Measurements from ENCODE around the gene IVD. TPM values are rescaled to one million over a fixed set of nuclear protein-coding genes. Genes with fewer than 3 reads are reported as not detected.
A peak's percentile ranks its signal among the peaks of the same experiment; 100 is the strongest.
"Not testable (repeated sequence)": the region's sequence is repeated elsewhere in the genome, so short reads cannot be mapped to it uniquely, and the experiment has no call there.

Gene IVD
- total and polyA plus RNA-seq, 2 donors: 39.4 to 48.5 TPM

DNA sequence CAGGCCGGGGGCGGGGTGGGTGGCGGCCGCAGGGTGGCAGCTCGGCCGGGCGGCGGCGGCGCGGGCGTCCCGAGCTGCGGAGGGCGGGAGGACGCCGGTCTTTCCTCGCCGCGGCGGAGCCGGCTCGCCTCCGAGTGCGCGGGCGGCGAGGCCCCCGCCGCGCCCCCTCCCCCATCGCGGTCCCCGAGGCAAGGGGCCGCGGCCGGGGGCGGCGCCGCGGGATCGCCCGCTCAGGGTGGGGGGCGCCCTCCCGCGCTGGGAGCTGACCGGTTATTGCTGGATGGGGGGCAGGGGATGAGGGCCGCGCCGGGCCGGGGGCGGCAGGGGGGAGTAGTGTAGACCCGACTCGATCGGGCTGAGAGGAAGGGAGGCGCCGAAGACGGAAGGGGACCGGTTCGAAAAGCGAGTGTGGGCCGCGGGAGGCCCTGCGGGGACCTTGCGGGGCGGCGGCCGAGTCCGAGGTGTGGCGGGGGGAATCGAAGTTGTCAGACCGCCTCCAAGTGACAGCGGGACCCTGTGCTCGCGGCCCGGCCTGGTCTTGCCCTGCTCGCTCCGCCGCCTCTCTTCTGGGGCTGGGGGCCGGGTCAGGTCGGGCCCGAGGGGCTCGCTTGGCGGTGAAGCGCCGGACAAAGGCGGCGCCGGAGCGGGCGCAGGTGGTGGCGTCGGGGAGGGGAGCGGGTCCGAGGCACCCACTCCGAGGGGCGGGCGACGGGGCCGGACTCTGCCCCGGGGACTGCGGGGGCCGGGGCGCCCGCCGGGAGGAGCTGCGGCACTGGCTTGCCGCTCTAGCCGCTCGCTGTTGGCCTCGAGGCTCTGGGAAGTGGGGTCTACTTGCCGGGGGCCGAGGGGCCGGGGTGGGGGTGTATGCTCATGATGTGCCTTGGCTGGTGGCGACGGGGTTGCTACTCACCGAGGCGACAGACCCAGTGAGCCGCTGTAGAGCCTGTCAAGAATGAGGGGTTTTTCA lies 36.3 kb downstream of the IVD start:
- H3K4me1 ChIP-seq (ENCODE audit: insufficient read depth): peaks cover 2% of the 10 kb centered on the region

DNA sequence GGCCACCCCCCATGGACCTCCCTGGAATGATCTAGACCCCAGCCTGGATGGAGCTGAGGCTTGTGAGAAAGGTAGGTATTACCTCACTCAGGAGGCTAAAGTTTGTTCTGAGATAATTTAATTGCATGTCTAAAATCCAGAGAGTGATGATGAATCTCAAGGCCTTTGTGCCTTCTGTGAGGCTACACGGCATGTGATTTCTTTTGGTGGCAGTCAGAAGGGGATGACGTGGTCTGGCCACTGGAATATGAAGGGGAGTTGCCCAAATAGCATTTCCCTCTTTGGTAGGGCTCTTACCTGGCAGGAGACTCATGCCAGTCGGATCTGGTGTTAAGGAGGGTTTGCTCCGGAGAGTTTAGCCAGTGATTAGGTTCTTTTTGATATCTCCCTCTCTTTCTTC lies 37.7 kb downstream of the IVD start:
- Histone ChIP-seq H3K36me3 (ENCODE audit: insufficient read depth) (no peaks in the 10 kb centered on the region), H3K27ac (ENCODE audit: low read depth) (no peak overlapping the region), H3K4me1 (ENCODE audit: insufficient read depth) (peaks cover 2% of the 10 kb centered on the region), H3K4me3 (ENCODE audit: low read depth, low read length) (no peak overlapping the region)
- 90% methylated on average over 4 of the region's 4 CpGs for WGBS
- no peak for DNase-seq (ENCODE audit: extremely low spot score)

More for the DNA sequence above, 36.3 kb downstream of the IVD start:
- 1% methylated on average over 116 of the region's 119 CpGs for WGBS
- no peak for DNase-seq (ENCODE audit: extremely low spot score)
- Histone ChIP-seq H3K4me3 (ENCODE audit: low read depth, low read length) (peak overlapping the region; percentile 95), H3K36me3 (ENCODE audit: insufficient read depth) (no peaks in the 10 kb centered on the region), H3K27ac (ENCODE audit: low read depth) (no peak overlapping the region)

DNA sequence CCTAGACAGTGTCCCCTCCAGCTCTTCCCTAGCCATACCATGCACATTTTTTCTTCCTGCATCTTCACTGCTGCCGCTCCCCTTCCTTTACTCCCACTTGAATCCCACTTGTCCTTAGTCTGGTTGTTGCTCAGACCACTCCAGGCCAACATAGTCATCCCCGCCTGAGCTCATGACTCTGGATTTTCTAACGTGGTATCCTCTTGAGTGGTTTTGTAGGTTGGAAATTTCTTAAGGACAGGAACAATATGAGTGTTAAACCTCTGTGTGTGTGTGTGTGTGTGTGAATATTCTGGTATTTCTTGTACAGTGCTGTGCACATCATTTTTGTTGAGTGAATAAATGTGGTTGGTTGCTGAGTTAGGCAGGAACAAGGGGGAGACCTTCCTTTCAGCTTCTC lies 38.3 kb downstream of the IVD start:
- WGBS: 89% methylated on average over 3 of the region's 3 CpGs
- H3K27ac ChIP-seq (ENCODE audit: low read depth): no peak overlapping the region
- peaks cover 2% of the 10 kb centered on the region for H3K4me1 ChIP-seq (ENCODE audit: insufficient read depth)
- no peak for DNase-seq (ENCODE audit: extremely low spot score)
- H3K4me3 ChIP-seq (ENCODE audit: low read depth, low read length): no peak overlapping the region
- no peaks in the 10 kb centered on the region for H3K36me3 ChIP-seq (ENCODE audit: insufficient read depth)

DNA sequence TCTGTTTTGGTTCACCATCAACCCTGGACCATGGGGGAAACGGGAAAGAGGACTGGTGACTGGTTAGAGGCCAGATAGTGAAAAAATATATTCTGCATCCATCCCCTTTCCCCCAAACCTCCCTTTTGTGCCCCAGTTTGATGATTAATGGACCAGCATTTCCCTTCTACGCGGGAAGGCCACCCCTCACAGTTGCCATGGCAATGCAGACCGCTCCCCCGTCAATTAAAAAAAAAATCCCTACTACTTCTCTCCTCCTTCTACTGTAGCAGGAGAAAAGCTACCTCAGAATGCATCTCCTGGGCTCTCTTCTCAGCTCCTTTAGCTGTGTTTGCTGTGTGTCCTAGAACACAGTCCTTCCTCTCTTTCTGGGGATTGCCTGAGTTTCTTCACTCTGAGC lies 39.1 kb downstream of the IVD start:
- H3K4me1 ChIP-seq (ENCODE audit: insufficient read depth): peaks cover 2% of the 10 kb centered on the region
- no peak overlapping the region for H3K4me3 ChIP-seq (ENCODE audit: low read depth, low read length)
- DNase-seq (ENCODE audit: extremely low spot score): no peak
- 84% methylated on average over 5 of the region's 5 CpGs for WGBS
- no peak overlapping the region for H3K27ac ChIP-seq (ENCODE audit: low read depth)
- no peaks in the 10 kb centered on the region for H3K36me3 ChIP-seq (ENCODE audit: insufficient read depth)

DNA sequence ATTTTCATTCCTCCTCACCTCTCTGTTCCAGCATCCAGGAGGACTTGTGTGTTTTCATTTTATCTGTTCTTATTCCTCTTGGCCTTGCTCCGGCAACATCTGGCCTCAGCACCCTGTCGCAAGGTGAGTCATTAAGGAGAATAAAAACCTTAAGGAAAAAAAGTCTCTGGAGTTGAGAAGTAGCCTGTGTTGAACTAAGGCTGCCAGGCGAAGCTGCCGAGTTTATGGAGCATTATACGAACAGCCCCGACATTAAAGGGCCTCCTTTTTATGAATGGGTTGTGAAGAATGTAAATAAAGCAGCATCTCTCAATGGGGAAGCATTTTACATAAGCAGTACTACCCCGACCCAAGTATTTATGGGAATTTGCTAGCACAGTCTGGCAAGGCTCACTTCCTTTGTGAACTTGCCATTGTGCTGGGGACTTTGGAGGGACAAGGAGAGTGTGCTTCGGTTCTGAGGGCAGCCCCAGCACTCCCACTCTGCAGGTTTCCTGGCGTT lies 39.9 kb downstream of the IVD start:
- no peak for DNase-seq (ENCODE audit: extremely low spot score)
- WGBS: 23% methylated on average over 9 of the region's 9 CpGs
- no peak overlapping the region for H3K27ac ChIP-seq (ENCODE audit: low read depth)
- no peak overlapping the region for H3K4me3 ChIP-seq (ENCODE audit: low read depth, low read length)
- no peaks in the 10 kb centered on the region for H3K36me3 ChIP-seq (ENCODE audit: insufficient read depth)
- H3K4me1 ChIP-seq (ENCODE audit: insufficient read depth): peaks cover 2% of the 10 kb centered on the region

DNA sequence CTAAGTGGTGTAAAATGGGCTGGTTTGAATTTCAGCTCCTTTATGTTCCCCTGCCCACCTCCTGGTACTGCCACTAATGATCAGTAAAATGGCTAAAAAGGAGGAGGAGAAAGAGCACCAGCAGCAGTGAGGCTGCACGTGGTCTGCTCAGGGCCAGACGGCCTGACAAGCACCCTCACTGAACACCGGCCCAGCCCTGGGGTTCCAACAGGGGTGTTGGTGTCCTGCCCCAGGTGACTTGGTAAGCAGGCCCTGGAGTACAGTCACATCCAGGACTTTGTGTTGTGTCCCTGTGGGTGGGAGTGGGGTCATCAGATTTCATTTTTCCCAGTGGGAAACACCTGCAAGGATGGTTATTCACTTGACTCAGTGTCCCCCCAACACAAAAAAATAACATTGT lies 40.5 kb downstream of the IVD start:
- Histone ChIP-seq H3K36me3 (ENCODE audit: insufficient read depth) (no peaks in the 10 kb centered on the region), H3K4me3 (ENCODE audit: low read depth, low read length) (no peak overlapping the region), H3K4me1 (ENCODE audit: insufficient read depth) (peaks cover 3% of the 10 kb centered on the region), H3K27ac (ENCODE audit: low read depth) (no peak overlapping the region)
- DNase-seq (ENCODE audit: extremely low spot score): no peak
- WGBS: 87% methylated on average over 3 of the region's 3 CpGs

DNA sequence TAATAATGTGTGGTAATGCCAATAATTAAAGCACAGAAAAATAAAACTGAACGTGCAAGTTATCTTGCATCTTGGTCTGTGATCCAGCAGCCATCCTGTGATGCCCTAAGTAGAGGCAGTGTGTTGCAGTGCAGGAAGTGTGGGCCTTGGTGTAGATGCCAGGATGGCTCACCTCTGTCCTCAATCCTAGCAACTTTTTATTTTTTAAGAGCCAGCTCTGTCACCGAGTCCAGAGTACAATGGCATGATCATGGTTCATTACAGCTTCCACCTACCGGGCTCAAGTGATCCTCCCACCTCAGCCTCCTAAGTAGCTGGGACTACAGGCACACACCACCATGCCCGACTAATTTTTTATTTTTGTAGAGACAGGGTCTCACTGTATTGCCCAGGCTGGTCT lies 42.8 kb downstream of the IVD start:
- peaks cover 1% of the 10 kb centered on the region for H3K4me1 ChIP-seq (ENCODE audit: insufficient read depth)
- no peak for DNase-seq (ENCODE audit: extremely low spot score)

DNA sequence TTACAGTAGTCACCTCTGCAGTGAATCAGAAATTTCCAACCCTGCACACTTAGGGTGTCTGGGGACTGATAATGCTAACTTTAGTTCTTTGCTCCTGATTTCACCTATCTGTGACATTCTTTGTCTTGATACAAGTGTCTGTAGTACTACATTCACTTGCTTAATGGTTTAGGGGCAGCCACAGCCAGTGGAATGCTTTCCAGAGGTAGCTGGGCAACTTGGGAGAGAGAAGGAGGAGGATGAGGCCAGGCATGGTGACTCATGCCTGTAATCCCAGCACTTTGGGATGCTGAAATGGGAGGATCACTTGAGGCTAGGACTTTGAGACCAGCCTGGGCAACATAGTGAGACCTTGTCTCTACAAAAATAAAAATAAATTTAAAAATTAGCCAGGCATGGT lies 43.7 kb downstream of the IVD start:
- H3K36me3 ChIP-seq (ENCODE audit: insufficient read depth): no peaks in the 10 kb centered on the region

More for the DNA sequence above, 42.8 kb downstream of the IVD start:
- no peak overlapping the region for H3K4me3 ChIP-seq (ENCODE audit: low read depth, low read length)
- 93% methylated on average over 4 of the region's 4 CpGs for WGBS
- H3K36me3 ChIP-seq (ENCODE audit: insufficient read depth): no peaks in the 10 kb centered on the region
- no peak overlapping the region for H3K27ac ChIP-seq (ENCODE audit: low read depth)

DNA sequence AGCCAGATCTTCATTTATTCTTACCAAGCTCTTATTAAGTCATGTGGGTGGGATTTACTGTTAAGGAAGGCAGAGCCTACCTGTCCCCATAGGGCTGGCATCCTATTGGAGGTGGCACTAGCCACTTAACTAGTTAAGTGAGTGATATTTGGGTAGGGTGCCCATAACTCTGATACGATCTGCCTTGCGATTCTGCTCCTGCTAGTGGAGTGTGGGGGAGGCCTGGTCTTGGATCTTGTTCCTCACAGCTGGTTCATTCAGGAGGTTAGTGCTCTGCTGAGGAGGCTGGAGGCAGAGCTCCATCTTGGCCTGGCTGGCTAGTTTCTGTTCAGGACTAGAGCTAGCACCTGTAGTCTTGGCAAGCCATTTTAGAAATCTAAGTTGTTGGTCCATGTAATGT lies 44.5 kb downstream of the IVD start:
- Histone ChIP-seq H3K4me3 (ENCODE audit: low read depth, low read length) (no peak overlapping the region), H3K4me1 (ENCODE audit: insufficient read depth) (peaks cover 1% of the 10 kb centered on the region), H3K36me3 (ENCODE audit: insufficient read depth) (no peaks in the 10 kb centered on the region), H3K27ac (ENCODE audit: low read depth) (no peak overlapping the region)
- 86% methylated on average over 2 of the region's 2 CpGs for WGBS
- no peak for DNase-seq (ENCODE audit: extremely low spot score)

More for the DNA sequence above, 43.7 kb downstream of the IVD start:
- DNase-seq (ENCODE audit: extremely low spot score): no peak
- Histone ChIP-seq H3K27ac (ENCODE audit: low read depth) (no peak overlapping the region), H3K4me1 (ENCODE audit: insufficient read depth) (peaks cover 1% of the 10 kb centered on the region), H3K4me3 (ENCODE audit: low read depth, low read length) (no peak overlapping the region)

DNA sequence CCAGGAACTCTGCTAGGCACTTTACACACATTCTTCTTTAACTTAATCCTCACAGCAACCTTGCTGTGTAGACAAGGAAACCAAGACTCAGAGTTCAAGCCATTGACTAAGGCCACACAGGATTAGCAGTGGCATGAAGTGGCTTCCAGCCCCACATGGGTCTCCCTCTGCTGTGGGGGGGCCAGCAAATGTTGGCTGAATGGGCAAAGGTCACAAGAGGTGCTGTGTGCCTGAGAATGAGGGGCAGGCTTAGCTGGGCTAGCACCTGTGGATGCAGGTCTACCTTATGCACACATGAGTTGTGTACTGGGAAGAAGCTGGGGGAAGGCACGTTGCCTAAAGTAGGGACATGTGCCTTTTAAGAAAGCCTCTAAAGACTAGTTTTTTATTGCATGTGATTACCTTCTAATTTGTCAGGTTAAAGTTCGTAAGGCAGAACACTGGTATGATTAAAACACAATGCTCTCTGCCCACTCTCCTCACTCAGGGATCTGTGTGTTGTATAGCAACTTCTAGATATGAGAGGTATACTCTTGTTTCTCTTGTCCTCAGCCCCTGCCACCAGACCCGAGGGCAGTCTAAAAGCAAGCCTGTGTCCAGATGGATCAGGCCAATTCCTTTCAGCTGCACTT lies 46.0 kb downstream of the IVD start:
- H3K27ac ChIP-seq (ENCODE audit: low read depth): no peak overlapping the region
- H3K4me1 ChIP-seq (ENCODE audit: insufficient read depth): peaks cover 1% of the 10 kb centered on the region
- no peaks in the 10 kb centered on the region for H3K36me3 ChIP-seq (ENCODE audit: insufficient read depth)
- no peak overlapping the region for H3K4me3 ChIP-seq (ENCODE audit: low read depth, low read length)
- no peak for DNase-seq (ENCODE audit: extremely low spot score)
- 80% methylated on average over 3 of the region's 3 CpGs for WGBS

DNA sequence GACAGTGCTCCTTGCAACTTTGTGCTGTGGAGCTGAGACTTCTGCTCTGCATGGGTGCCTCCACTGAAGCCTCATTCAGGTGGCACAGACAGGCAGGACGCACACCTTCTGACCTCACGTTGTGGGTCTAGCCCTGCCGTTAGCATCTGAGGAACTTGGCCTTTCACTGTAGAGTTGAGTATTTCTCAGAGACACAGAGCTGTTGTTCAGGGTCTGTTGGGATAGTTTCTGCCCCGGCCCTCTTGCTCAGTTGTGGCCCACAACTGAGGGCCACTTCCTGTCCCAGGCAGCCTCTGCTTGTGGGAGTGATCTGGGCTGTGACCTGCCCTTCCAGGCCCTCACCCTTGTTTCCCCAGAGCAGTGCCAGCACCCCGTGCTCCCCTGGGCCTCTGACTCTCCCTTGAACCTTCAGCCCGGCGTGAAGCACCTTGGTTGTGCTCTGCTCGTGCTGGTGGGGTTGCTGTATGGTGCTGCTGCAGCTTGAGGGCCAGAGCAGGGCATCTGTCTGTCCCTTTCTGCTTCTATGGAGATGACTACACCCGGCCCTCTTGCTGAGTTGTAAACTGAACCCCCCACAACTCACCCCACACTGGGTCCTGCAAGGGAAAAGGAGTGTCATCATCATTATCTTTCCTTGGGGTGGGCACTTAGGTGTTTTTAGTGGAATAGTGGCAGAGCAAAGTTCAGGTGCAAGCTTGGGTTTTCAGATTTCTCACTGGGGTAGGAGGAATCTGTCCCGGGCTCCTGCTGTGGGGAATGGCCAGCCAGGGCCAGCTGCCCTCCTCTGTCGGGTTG lies 46.9 kb downstream of the IVD start:
- Histone ChIP-seq H3K36me3 (ENCODE audit: insufficient read depth) (no peaks in the 10 kb centered on the region), H3K4me3 (ENCODE audit: low read depth, low read length) (no peak overlapping the region), H3K4me1 (ENCODE audit: insufficient read depth) (peaks cover 1% of the 10 kb centered on the region), H3K27ac (ENCODE audit: low read depth) (no peak overlapping the region)
- DNase-seq (ENCODE audit: extremely low spot score): no peak
- WGBS: 78% methylated on average over 11 of the region's 11 CpGs

DNA sequence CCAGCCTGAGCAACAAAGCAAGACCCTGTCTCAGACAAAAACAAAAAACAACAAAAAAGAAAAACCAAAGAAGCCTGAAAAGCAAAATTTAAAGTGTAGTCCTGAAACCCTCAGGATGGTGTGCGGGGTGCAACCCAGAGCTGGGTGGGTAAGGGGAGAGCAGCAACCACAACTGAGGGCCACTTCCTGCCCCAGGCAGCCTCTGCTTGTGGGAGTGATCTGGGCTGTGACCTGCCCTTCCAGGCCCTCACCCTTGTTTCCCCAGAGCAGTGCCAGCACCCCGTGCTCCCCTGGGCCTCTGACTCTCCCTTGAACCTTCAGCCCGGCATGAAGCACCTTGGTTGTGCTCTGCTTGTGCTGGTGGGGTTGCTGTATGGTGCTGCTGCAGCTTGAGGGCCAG lies 48.3 kb downstream of the IVD start:
- 75% methylated on average over 3 of the region's 3 CpGs for whole genome bisulfite sequencing
- not testable (repeated sequence) for H3K4me3 ChIP-seq (ENCODE audit: low read depth, low read length); H3K36me3 ChIP-seq (ENCODE audit: insufficient read depth); DNase-seq (ENCODE audit: extremely low spot score); H3K4me1 ChIP-seq (ENCODE audit: insufficient read depth); H3K27ac ChIP-seq (ENCODE audit: low read depth)

DNA sequence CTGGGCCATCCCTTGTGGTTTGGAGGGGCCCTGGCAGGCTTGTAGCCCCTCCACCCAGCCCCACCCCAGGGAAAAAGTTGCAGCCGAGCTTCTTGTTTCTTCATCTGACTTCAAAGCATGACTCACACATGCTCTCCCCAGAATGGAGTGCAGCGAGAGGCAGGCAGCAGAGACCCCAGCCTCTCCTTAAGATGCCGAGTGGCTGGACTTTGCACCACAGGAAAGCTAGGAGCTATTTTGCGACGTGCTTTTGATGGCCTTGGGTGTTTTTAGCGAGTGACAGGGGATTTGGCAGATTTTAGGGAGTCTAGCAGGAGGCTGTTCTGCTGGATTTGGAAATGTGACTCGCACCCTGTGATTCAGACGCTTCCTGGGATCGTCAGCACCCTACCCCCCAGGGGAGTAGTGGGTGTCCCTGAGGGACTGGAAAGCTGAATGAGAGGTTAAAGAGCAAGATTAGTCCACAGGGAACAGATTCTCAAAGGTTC lies 49.4 kb downstream of the IVD start:
- Histone ChIP-seq H3K27ac (ENCODE audit: low read depth) (no peak overlapping the region), H3K4me1 (ENCODE audit: insufficient read depth) (peaks cover 1% of the 10 kb centered on the region), H3K36me3 (ENCODE audit: insufficient read depth) (no peaks in the 10 kb centered on the region), H3K4me3 (ENCODE audit: low read depth, low read length) (no peak overlapping the region)
- no peak for DNase-seq (ENCODE audit: extremely low spot score)
- WGBS: 59% methylated on average over 9 of the region's 9 CpGs

Measured in urinary bladder (tissue), 4 donors.